Neutrophil (primary cell): ENCODE data around the gene PDE9A.

Experiments
- H3K27ac ChIP-seq: fragments of 200-600 bp; sonication (generic); 2 replicates; pipeline ENCODE4 v1.5.1; 2016; ENCODE audit warnings: mild to moderate bottlenecking, moderate library complexity
- H3K27me3 ChIP-seq: fragments of 200-600 bp; sonication (generic); 2 replicates; pipeline ENCODE4 v1.6.0; 2016; ENCODE audit warnings: mild to moderate bottlenecking
- H3K36me3 ChIP-seq: fragments of 200-600 bp; sonication (generic); 2 replicates; pipeline ENCODE4 v1.5.1; 2017
- H3K4me1 ChIP-seq, 2 experiments: fragments of 200-600 bp in 1 of 2; sonication (generic) in 1 of 2; 1 replicate in 1 of 2; 2 replicates in 1 of 2; pipeline versions ENCODE4 v1.5.1 to v1.6.1; 2013 to 2016; ENCODE audit warnings: low read depth in 1 of 2, low read length in 1 of 2, mild to moderate bottlenecking in 1 of 2, moderate library complexity in 1 of 2; ENCODE audit not compliant: control insufficient read depth in 1 of 2, insufficient read depth in 1 of 2
- H3K4me3 ChIP-seq, 2 experiments: fragments of 200-600 bp in 1 of 2; sonication (generic) in 1 of 2; 1 replicate in 1 of 2; 2 replicates in 1 of 2; pipeline ENCODE4 v1.5.1; 2013 to 2016; ENCODE audit warnings: low read depth in 1 of 2, low read length in 1 of 2, mild to moderate bottlenecking in 1 of 2, moderate library complexity in 1 of 2
- H3K9me3 ChIP-seq: fragments of 200-600 bp; sonication (generic); 2 replicates; pipeline ENCODE4 v1.5.1; 2016
- CTCF ChIP-seq: fragments of 200-600 bp; sonication (generic); IDR thresholded peaks from 2 replicates; pipeline ENCODE4 v1.5.1; 2016; ENCODE audit warnings: antibody characterized with exemption

Gene PDE9A

GRCh38 chr21:42645211-42646075 is 8.0 kb upstream of the PDE9A start:
- H3K4me3 ChIP-seq = no peak overlapping the region
- H3K27ac ChIP-seq = no peak overlapping the region
- H3K36me3 ChIP-seq = no peaks in the 10 kb centered on the region
- TF ChIP-seq CTCF = no peak
- H3K9me3 ChIP-seq = no peaks in the 10 kb centered on the region
- peaks cover 18% of the 10 kb centered on the region for H3K27me3 ChIP-seq
- no peaks in the 10 kb centered on the region for H3K4me1 ChIP-seq

GRCh38 chr21:42646076-42646825 is 7.2 kb upstream of the PDE9A start:
- H3K9me3 ChIP-seq = no peaks in the 10 kb centered on the region
- no peaks in the 10 kb centered on the region for H3K36me3 ChIP-seq
- no peak overlapping the region for H3K27ac ChIP-seq
- H3K4me3 ChIP-seq = no peak overlapping the region
- H3K27me3 ChIP-seq = peaks cover 18% of the 10 kb centered on the region
- TF ChIP-seq CTCF = no peak
- H3K4me1 ChIP-seq = no peaks in the 10 kb centered on the region

DNA sequence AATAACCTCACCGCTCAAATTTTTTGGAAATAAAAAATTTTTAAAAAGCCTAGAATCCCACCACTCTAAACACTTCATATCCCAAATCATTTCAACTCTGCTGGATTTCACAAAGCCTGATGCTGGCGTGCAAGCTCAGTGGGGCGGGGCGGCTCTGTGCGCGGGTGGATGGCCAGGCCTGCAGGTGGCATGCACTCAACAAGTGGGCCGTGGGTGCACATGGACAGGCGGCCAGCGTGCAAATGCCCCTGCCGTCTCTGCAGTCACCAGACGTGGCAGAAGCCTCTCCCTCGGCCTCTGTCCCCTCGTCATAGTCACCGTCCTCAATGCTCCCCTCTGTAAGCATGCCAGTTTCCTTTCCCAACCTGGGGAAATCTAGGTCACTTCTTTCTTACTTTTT is 6.6 kb upstream of the PDE9A start:
- H3K27me3 ChIP-seq = peaks cover 18% of the 10 kb centered on the region

GRCh38 chr21:42648606-42649005 is 4.8 kb upstream of the PDE9A start:
- Histone ChIP-seq H3K27ac (no peak overlapping the region), H3K4me3 (no peak overlapping the region), H3K27me3 (peaks cover 34% of the 10 kb centered on the region), H3K4me1 (peaks cover 0 to under 1% of the 10 kb centered on the region in 2 experiments), H3K9me3 (no peaks in the 10 kb centered on the region), H3K36me3 (no peaks in the 10 kb centered on the region)
- no peak for TF ChIP-seq CTCF

More for the DNA sequence above, 6.6 kb upstream of the PDE9A start:
- H3K9me3 ChIP-seq = no peaks in the 10 kb centered on the region
- H3K4me3 ChIP-seq = no peak overlapping the region
- H3K36me3 ChIP-seq = no peaks in the 10 kb centered on the region
- no peak overlapping the region for H3K27ac ChIP-seq
- H3K4me1 ChIP-seq = no peaks in the 10 kb centered on the region
- no peak for TF ChIP-seq CTCF

GRCh38 chr21:42649122-42650032 is 4.0 kb upstream of the PDE9A start:
- peaks cover 0 to 7% of the 10 kb centered on the region in 2 experiments for H3K4me1 ChIP-seq
- H3K27ac ChIP-seq = no peak overlapping the region
- no peak for TF ChIP-seq CTCF
- H3K9me3 ChIP-seq = no peaks in the 10 kb centered on the region
- peaks cover 41% of the 10 kb centered on the region for H3K27me3 ChIP-seq
- H3K4me3 ChIP-seq = no peak overlapping the region
- H3K36me3 ChIP-seq = no peaks in the 10 kb centered on the region
